Uterine smooth muscle cell (primary cell): ENCODE results near the gene PABPC1L2A. TPM values are rescaled to one million over a fixed set of nuclear protein-coding genes. Genes with fewer than 3 reads are reported as not detected.

Source experiments
- total RNA-seq: library from RNA; depleted of rRNA; stranded (reverse); fragments of >200 nt; gene quantifications from 2 replicates; pipeline ENCODE4 v1.2.3, GENCODE V29; 2014

Gene PABPC1L2A
- not detected in 2 replicates for total RNA-seq

GRCh38 chrX:73079024-73079562 lies at the start of gene PABPC1L2A:
Gene PABPC1L2A (minus strand): TSS chrX:73079512. CDS start chrX:73079386, 126 bp downstream.

Other genes starting within 250 kb of the PABPC1L2A start
- not detected in 2 replicates for gene FAM236C, start 166.9 kb downstream of the PABPC1L2A start, total RNA-seq
- gene FAM236A, start 141.3 kb downstream of the PABPC1L2A start, total RNA-seq = not detected in 2 replicates
- gene DMRTC1, start 135.7 kb downstream of the PABPC1L2A start, total RNA-seq = not detected in 2 replicates
- gene PABPC1L2B, start 76.6 kb downstream of the PABPC1L2A start, total RNA-seq = not detected in 2 replicates
- 3.9 and 7.5 TPM in 2 replicates for gene NAP1L2, start 135.3 kb upstream of the PABPC1L2A start, total RNA-seq